ENCODE results near the gene SAMD11. TPM values are rescaled to one million over a fixed set of nuclear protein-coding genes. Genes with fewer than 3 reads are reported as not detected.

The SAMD11 gene
- total and polyA plus RNA-seq, 10 of the 15 experiments (the other 5 are each of a cell fraction or from before 2014, with no cell fraction given): 0.04 to 0.31 (median 0.19) TPM; not detected in 6

GRCh38 chr1:960363-961131 is 36.8 kb downstream of the SAMD11 start, which contains the start of gene KLHL17:
TSS of gene KLHL17 (plus strand) at chr1:960584. CDS start at chr1:960694, 110 bp downstream.
- H3K4me1 ChIP-seq (ENCODE audit: control insufficient read depth, insufficient read depth, low read length): peaks cover 17% of the 10 kb centered on the region
- RAD21 ChIA-PET (ENCODE audit: unreplicated experiment): no interaction called here
- no TSS peak for BruUV-seq (replicated peaks)
- FAIRE-seq (no peak), DNase-seq (ENCODE audit: low read depth, low spot score) (no peak), ATAC-seq (peak; percentile 79)
- SMC1A ChIA-PET (ENCODE audit: uncharacterized antibody, unreplicated experiment): no interaction called here
- peaks cover 20% of the 10 kb centered on the region for H3K79me2 ChIP-seq (ENCODE audit: control insufficient read depth, insufficient read depth, low read length)
- H3K27me3 ChIP-seq (replicated peaks in 1 of 2; ENCODE audit: control insufficient read depth in 2 of 2, insufficient read depth in 2 of 2, low read length in 1 of 2): no peaks in the 10 kb centered on the region
- no peaks in the 10 kb centered on the region for H4K20me1 ChIP-seq (ENCODE audit: control insufficient read depth, insufficient read depth)
- POLR2A ChIA-PET: interaction anchor here (0.7 kb wide), 1 partner anchor 56 kb away, joined by 6 read pairs; no protein-coding TSS in a partner anchor
- no peaks in the 10 kb centered on the region for H3K9me3 ChIP-seq (replicated peaks; ENCODE audit: control insufficient read depth, insufficient read depth, low read length)
- CTCF ChIA-PET: no interaction called here
- H3K9ac ChIP-seq (ENCODE audit: control insufficient read depth, insufficient read depth, low read length): peak within 1 kb of the TSS; percentile 51; the same call in 1 of the 2 replicates
- intact Hi-C loops (cut with micrococcal nuclease; ENCODE audit: unreplicated experiment) (no loop called here), in situ Hi-C loops (cut with MboI) (no loop called here)
- H2AFZ ChIP-seq (ENCODE audit: control insufficient read depth, low read depth, low read length): peak within 1 kb of the TSS; percentile 54
- WGBS (ENCODE audit: insufficient coverage, insufficient replicate concordance, low lambda C conversion rate, missing lambda C conversion rate): under 1% methylated on average over 43 of the region's 109 CpGs
- peak within 1 kb of the TSS; percentile 68 for H3K4me3 ChIP-seq
- no peak within 1 kb of the TSS for H3K27ac ChIP-seq (ENCODE audit: control insufficient read depth, insufficient read depth)
- H3K36me3 ChIP-seq (ENCODE audit: control insufficient read depth in 2 of 2, insufficient read depth in 2 of 2, low read length in 1 of 2): peaks cover 0 to 6% of the 10 kb centered on the region in 2 experiments; a peak in 3 of 4 replicates
- H3K4me2 ChIP-seq (ENCODE audit: control insufficient read depth, insufficient read depth): peak within 1 kb of the TSS; percentile 77
- no peak for TF ChIP-seq WRNIP1 (IDR thresholded peaks at IDR 0.05; ENCODE audit: borderline replicate concordance, low read depth, low read length)
- peak; percentile 49 for TF ChIP-seq NR2F1 (conservative IDR thresholded peaks at IDR 0.05)
- TF ChIP-seq, protein P1, sequence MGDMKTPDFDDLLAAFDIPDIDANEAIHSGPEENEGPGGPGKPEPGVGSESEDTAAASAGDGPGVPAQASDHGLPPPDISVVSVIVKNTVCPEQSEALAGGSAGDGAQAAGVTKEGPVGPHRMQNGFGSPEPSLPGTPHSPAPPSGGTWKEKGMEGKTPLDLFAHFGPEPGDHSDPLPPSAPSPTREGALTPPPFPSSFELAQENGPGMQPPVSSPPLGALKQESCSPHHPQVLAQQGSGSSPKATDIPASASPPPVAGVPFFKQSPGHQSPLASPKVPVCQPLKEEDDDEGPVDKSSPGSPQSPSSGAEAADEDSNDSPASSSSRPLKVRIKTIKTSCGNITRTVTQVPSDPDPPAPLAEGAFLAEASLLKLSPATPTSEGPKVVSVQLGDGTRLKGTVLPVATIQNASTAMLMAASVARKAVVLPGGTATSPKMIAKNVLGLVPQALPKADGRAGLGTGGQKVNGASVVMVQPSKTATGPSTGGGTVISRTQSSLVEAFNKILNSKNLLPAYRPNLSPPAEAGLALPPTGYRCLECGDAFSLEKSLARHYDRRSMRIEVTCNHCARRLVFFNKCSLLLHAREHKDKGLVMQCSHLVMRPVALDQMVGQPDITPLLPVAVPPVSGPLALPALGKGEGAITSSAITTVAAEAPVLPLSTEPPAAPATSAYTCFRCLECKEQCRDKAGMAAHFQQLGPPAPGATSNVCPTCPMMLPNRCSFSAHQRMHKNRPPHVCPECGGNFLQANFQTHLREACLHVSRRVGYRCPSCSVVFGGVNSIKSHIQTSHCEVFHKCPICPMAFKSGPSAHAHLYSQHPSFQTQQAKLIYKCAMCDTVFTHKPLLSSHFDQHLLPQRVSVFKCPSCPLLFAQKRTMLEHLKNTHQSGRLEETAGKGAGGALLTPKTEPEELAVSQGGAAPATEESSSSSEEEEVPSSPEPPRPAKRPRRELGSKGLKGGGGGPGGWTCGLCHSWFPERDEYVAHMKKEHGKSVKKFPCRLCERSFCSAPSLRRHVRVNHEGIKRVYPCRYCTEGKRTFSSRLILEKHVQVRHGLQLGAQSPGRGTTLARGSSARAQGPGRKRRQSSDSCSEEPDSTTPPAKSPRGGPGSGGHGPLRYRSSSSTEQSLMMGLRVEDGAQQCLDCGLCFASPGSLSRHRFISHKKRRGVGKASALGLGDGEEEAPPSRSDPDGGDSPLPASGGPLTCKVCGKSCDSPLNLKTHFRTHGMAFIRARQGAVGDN (IDR thresholded peaks at IDR 0.05): 0 out of 2 replicates have a peak, but pooled peaks have one; percentile 19
- TF ChIP-seq BMI1 (IDR thresholded peaks at IDR 0.05; ENCODE audit: borderline replicate concordance): no peak
- TF ChIP-seq RUNX3 (IDR thresholded peaks at IDR 0.05; ENCODE audit: low read length): peak; percentile 74
- peak; percentile 28 to 76; a peak in 2 of 3 replicates for TF ChIP-seq EGR1 (IDR thresholded peaks at IDR 0.05; ENCODE audit: borderline replicate concordance in 1 of 2, low read depth in 2 of 2, low read length in 2 of 2)
- no peak for TF ChIP-seq ASH2L (IDR thresholded peaks at IDR 0.05; ENCODE audit: borderline replicate concordance, low read depth)
- TF ChIP-seq PML (IDR thresholded peaks at IDR 0.05; ENCODE audit: low read length): no peak
- 0 out of 2 replicates have a peak, but pooled peaks have one; percentile 19 for TF ChIP-seq TAF1 (IDR thresholded peaks at IDR 0.05; ENCODE audit: borderline replicate concordance, low read depth, low read length)
- peak; percentile 35; the same call in 1 of the 2 replicates for TF ChIP-seq HCFC1 (IDR thresholded peaks at IDR 0.05; ENCODE audit: low read length)
- no peak for TF ChIP-seq SMAD1 (IDR thresholded peaks at IDR 0.05; ENCODE audit: low read depth, partially characterized antibody)
- peak; percentile 61 for TF ChIP-seq SP1 (IDR thresholded peaks at IDR 0.05; ENCODE audit: low read depth, low read length)
- TF ChIP-seq, protein P2, sequence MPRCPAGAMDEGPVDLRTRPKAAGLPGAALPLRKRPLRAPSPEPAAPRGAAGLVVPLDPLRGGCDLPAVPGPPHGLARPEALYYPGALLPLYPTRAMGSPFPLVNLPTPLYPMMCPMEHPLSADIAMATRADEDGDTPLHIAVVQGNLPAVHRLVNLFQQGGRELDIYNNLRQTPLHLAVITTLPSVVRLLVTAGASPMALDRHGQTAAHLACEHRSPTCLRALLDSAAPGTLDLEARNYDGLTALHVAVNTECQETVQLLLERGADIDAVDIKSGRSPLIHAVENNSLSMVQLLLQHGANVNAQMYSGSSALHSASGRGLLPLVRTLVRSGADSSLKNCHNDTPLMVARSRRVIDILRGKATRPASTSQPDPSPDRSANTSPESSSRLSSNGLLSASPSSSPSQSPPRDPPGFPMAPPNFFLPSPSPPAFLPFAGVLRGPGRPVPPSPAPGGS (IDR thresholded peaks at IDR 0.05; ENCODE audit: borderline replicate concordance, insufficient read depth, low read depth, low read length, poor library complexity, severe bottlenecking): no peak
- no peak for TF ChIP-seq SUZ12 (IDR thresholded peaks at IDR 0.05; ENCODE audit: unreplicated experiment)
- TF ChIP-seq NR2C2 (IDR thresholded peaks at IDR 0.05; ENCODE audit: borderline replicate concordance, control insufficient read depth, insufficient read length, low read depth): no peak
- peak; percentile 82 for TF ChIP-seq PKNOX1 (IDR thresholded peaks at IDR 0.05)
- no peak for TF ChIP-seq ZSCAN29 (IDR thresholded peaks at IDR 0.05)
